Sigmoid colon (tissue), 7 donors: Measurements from ENCODE around the gene EPAS1. TPM values are rescaled to one million over a fixed set of nuclear protein-coding genes. Genes with fewer than 3 reads are reported as not detected.
A peak's percentile ranks its signal among the peaks of the same experiment; 100 is the strongest.

Experiments used
- DNase-seq: peaks from one replicate; pipeline ENCODE4 v3.0.0-alpha.2; 2019
- H3K27ac ChIP-seq, 4 donors: fragments of 200-600 bp; sonication (generic); one replicate each; pipeline ENCODE4 v1.5.1; 2016 to 2019; ENCODE audit warnings: mild to moderate bottlenecking in 1 of 4
- H3K27me3 ChIP-seq, 3 donors: fragments of 200-600 bp; sonication (generic); one replicate each; pipeline ENCODE4 v1.5.1; 2019; ENCODE audit warnings: mild to moderate bottlenecking in 1 of 3
- H3K36me3 ChIP-seq, 4 donors: fragments of 200-600 bp; sonication (generic); one replicate each; pipeline ENCODE4 v1.5.1; 2016 to 2019
- H3K4me1 ChIP-seq, 4 donors: fragments of 200-600 bp; sonication (generic); one replicate each; pipeline ENCODE4 v1.5.1; 2017 to 2019
- H3K4me3 ChIP-seq, 4 donors: fragments of 200-600 bp; sonication (generic); one replicate each; pipeline ENCODE4 v1.5.1; 2017 to 2019; ENCODE audit warnings: mild to moderate bottlenecking in 2 of 4, moderate library complexity in 1 of 4
- H3K9me3 ChIP-seq, 4 donors: fragments of 200-600 bp in 3 of 4; sonication (generic) in 3 of 4; one replicate each; pipeline versions ENCODE4 v1.5.1 to v1.6.1; 2013 to 2019
- EP300 ChIP-seq, 4 donors: sonication (generic); formaldehyde crosslinking; IDR thresholded peaks; one replicate each; pipeline ENCODE4 v1.6.1; 2017; ENCODE audit warnings: antibody characterized with exemption in 4 of 4
- POLR2A ChIP-seq, 2 donors: fragments of 450-650 bp; IDR thresholded peaks; one replicate each; pipeline ENCODE4 v1.6.1; 2016; ENCODE audit warnings: antibody characterized with exemption in 2 of 2, mild to moderate bottlenecking in 2 of 2, moderate library complexity in 2 of 2
- POLR2AphosphoS5 ChIP-seq, 4 donors: sonication (generic); formaldehyde crosslinking; IDR thresholded peaks; one replicate each; pipeline ENCODE4 v1.6.1; 2017; ENCODE audit warnings: antibody characterized with exemption in 4 of 4
- WGBS, 2 donors: extraction: QIAGEN DNeasy Blood & Tissue Kit; methylation state at CpG; one replicate each; pipeline ENCODE4 v1.1.7; 2013; 5-methylcytosine and 5-hydroxymethylcytosine counted together
- intact Hi-C: fragments of 100-400 bp; cut with DNase I; formaldehyde crosslinking; loops from one replicate; pipeline ENCODE4 v1.15.1; 2023
- polyA plus RNA-seq, 3 donors: library from polyadenylated mRNA; stranded (reverse); fragments of 200-250 nt; gene quantifications; one replicate each; pipeline ENCODE4 v1.2.3, GENCODE V29; 2013
- total RNA-seq, 4 donors: library from RNA; depleted of rRNA; stranded (reverse); fragments of >200 nt; gene quantifications; one replicate each; pipeline ENCODE4 v1.1.0, GENCODE V29; 2016
- TF ChIP-seq, protein P1 (sequence below), 4 experiments: fragments of 450-650 bp in 3 of 4; fragments of 200-600 bp in 1 of 4; IDR thresholded peaks; one replicate each; pipeline ENCODE4 v1.5.1; 2016 to 2019; ENCODE audit warnings: antibody characterized with exemption in 4 of 4, mild to moderate bottlenecking in 3 of 4, moderate library complexity in 2 of 4
- donor health status: healthy with polysubstance abuse.
- donor health status: Bipolar disorder and iron deficiency.
- donor health status: healthy.

Gene EPAS1
- total and polyA plus RNA-seq, 7 donors: 56.8 to 97.8 (median 62.2) TPM

DNA sequence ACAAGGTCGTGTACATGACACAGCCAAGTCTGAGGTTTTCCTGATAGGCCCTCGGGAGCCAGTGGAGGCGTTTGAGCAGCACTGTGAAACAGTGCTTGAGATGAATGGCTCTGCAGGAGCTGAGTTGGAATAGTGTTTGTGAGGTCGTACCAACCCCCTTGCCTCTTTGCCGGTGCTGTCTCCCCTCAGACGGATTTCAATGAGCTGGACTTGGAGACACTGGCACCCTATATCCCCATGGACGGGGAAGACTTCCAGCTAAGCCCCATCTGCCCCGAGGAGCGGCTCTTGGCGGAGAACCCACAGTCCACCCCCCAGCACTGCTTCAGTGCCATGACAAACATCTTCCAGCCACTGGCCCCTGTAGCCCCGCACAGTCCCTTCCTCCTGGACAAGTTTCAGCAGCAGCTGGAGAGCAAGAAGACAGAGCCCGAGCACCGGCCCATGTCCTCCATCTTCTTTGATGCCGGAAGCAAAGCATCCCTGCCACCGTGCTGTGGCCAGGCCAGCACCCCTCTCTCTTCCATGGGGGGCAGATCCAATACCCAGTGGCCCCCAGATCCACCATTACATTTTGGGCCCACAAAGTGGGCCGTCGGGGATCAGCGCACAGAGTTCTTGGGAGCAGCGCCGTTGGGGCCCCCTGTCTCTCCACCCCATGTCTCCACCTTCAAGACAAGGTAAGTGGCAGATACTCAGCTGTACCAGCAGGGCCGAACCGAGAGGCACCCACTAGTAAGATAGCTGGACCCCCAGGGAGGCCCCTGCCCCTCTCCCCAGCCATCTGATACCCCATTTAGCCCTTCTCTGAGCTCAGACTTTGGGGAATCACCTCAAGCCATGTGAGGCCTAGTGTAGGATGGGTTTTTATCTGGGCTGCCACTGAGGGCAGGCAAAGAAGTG, 83.1 kb downstream of the EPAS1 start:
- H3K27me3 ChIP-seq: no peaks in the 10 kb centered on the region
- no peak overlapping the region for H3K4me3 ChIP-seq
- intact Hi-C loops: no loop called here
- peak overlapping the region in 3 of 4 donors; percentile 35 to 62 (median 51) for H3K27ac ChIP-seq
- no peak for TF ChIP-seq EP300 (IDR thresholded peaks at IDR 0.05)
- no peak for TF ChIP-seq POLR2A (IDR thresholded peaks at IDR 0.05)
- TF ChIP-seq POLR2AphosphoS5 (IDR thresholded peaks at IDR 0.05): no peak
- TF ChIP-seq, protein P1, sequence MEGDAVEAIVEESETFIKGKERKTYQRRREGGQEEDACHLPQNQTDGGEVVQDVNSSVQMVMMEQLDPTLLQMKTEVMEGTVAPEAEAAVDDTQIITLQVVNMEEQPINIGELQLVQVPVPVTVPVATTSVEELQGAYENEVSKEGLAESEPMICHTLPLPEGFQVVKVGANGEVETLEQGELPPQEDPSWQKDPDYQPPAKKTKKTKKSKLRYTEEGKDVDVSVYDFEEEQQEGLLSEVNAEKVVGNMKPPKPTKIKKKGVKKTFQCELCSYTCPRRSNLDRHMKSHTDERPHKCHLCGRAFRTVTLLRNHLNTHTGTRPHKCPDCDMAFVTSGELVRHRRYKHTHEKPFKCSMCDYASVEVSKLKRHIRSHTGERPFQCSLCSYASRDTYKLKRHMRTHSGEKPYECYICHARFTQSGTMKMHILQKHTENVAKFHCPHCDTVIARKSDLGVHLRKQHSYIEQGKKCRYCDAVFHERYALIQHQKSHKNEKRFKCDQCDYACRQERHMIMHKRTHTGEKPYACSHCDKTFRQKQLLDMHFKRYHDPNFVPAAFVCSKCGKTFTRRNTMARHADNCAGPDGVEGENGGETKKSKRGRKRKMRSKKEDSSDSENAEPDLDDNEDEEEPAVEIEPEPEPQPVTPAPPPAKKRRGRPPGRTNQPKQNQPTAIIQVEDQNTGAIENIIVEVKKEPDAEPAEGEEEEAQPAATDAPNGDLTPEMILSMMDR (IDR thresholded peaks at IDR 0.05): no peak
- H3K9me3 ChIP-seq: no peaks in the 10 kb centered on the region
- peaks cover 0 to 37% (median 17%) of the 10 kb centered on the region in 4 donors for H3K4me1 ChIP-seq
- 92 to 95% methylated on average over 22 of the region's 22 CpGs for WGBS, 2 donors
- H3K36me3 ChIP-seq: peaks cover 0 to 16% (median 2%) of the 10 kb centered on the region in 4 donors
- no peak for DNase-seq

DNA sequence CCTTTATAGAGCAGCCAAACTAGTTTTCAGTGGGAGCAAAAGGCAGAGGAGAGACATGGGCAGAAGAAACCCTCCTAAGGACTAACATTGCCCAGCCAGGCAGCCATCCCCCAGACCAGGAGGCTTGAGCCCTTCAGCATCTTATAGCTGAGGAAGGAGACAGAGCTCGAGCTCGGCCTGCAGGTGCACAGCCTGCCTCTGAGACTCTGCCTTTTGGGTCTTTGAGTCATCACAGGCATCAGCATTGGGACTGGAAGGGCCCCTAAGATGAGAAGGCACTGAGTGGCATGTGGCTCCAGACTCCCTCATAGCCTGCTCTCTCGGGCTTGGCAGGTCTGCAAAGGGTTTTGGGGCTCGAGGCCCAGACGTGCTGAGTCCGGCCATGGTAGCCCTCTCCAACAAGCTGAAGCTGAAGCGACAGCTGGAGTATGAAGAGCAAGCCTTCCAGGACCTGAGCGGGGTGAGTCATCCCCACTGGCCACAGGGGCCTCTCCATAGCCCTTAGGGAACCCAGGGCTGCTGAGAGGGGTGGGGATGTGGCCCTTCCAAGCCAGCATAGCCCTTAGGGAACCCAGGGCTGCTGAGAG, 84.1 kb downstream of the EPAS1 start:
- Histone ChIP-seq H3K4me3 (no peak overlapping the region), H3K9me3 (no peaks in the 10 kb centered on the region), H3K4me1 (peaks cover 0 to 37% (median 17%) of the 10 kb centered on the region in 4 donors), H3K27ac (no peak overlapping the region), H3K36me3 (peaks cover 0 to 16% (median 2%) of the 10 kb centered on the region in 4 donors), H3K27me3 (no peaks in the 10 kb centered on the region)
- TF ChIP-seq EP300 (IDR thresholded peaks at IDR 0.05): no peak
- TF ChIP-seq, protein P1 (IDR thresholded peaks at IDR 0.05): no peak
- no peak for TF ChIP-seq POLR2A (IDR thresholded peaks at IDR 0.05)
- no peak for TF ChIP-seq POLR2AphosphoS5 (IDR thresholded peaks at IDR 0.05)
- DNase-seq: no peak
- intact Hi-C loops: no loop called here
- WGBS, 2 donors: 86 to 92% methylated on average over 8 of the region's 8 CpGs

DNA sequence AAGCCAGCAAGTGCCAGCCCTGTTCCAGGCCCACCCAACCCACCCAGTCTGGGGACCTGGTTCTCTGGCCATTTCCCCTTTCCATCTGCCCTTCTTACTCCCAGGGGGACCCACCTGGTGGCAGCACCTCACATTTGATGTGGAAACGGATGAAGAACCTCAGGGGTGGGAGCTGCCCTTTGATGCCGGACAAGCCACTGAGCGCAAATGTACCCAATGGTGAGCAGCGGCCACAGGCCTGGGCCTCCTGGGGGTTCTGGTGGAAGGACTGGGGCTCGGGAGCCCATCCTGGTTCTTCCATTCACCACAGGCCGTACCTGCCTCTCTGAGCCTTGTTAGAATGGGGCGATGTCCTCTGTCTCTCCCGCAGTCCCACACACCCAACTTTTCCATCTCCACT, 84.7 kb downstream of the EPAS1 start:
- intact Hi-C loops: no loop called here

DNA sequence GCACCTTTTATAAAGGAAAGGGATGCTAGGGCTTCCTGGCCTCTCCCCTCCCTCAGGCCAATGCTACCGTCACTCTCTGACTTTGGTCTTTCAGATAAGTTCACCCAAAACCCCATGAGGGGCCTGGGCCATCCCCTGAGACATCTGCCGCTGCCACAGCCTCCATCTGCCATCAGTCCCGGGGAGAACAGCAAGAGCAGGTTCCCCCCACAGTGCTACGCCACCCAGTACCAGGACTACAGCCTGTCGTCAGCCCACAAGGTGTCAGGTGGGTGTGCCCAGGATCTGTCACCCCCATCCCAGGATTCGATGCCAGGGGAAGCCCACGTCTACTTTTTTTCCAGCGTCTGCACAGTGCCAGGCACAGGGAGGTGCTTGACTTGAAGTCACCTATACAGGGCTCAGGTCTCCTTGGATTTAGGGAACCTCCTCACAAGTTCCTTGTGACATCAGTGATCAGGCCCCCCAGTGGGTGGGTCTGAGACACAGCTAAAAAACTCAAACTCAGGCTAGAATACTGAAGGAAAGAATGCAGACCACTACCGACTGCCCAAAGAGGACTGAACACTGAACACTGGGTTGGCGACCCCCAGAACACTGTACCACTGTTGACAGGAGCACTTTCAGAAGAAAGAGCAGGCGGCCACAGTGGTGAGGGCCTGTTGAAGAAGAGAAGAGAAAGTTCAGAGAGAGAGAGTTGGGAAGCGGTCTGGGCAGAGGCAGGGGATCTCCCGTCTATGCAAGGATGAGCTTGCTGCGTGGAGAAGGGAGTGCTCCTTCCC, 85.3 kb downstream of the EPAS1 start:
- DNase-seq: no peak
- 81 to 92% methylated on average over 14 of the region's 14 CpGs for WGBS, 2 donors
- H3K27me3 ChIP-seq: no peaks in the 10 kb centered on the region
- peaks cover 0 to 25% (median 15%) of the 10 kb centered on the region in 4 donors for H3K4me1 ChIP-seq
- TF ChIP-seq POLR2A (IDR thresholded peaks at IDR 0.05) (no peak), POLR2AphosphoS5 (IDR thresholded peaks at IDR 0.05) (no peak), EP300 (IDR thresholded peaks at IDR 0.05) (no peak)
- TF ChIP-seq, protein P1 (IDR thresholded peaks at IDR 0.05): no peak
- no peak overlapping the region for H3K27ac ChIP-seq
- intact Hi-C loops: no loop called here
- H3K9me3 ChIP-seq: no peaks in the 10 kb centered on the region
- peaks cover 0 to 16% (median 2%) of the 10 kb centered on the region in 4 donors for H3K36me3 ChIP-seq
- no peak overlapping the region for H3K4me3 ChIP-seq

More for the DNA sequence above, 84.7 kb downstream of the EPAS1 start:
- H3K27me3 ChIP-seq: no peaks in the 10 kb centered on the region
- DNase-seq: no peak
- H3K36me3 ChIP-seq: peaks cover 0 to 16% (median 2%) of the 10 kb centered on the region in 4 donors
- no peaks in the 10 kb centered on the region for H3K9me3 ChIP-seq
- no peak overlapping the region for H3K4me3 ChIP-seq
- no peak for TF ChIP-seq POLR2A (IDR thresholded peaks at IDR 0.05)
- TF ChIP-seq, protein P1 (IDR thresholded peaks at IDR 0.05): no peak
- no peak for TF ChIP-seq EP300 (IDR thresholded peaks at IDR 0.05)
- TF ChIP-seq POLR2AphosphoS5 (IDR thresholded peaks at IDR 0.05): no peak
- no peak overlapping the region for H3K27ac ChIP-seq
- 96% methylated on average over 8 of the region's 8 CpGs for WGBS, 2 donors
- H3K4me1 ChIP-seq: peaks cover 0 to 31% (median 15%) of the 10 kb centered on the region in 4 donors
